Gastrocnemius medialis (tissue), 4 donors: Measurements from ENCODE around the gene EPB41L1.

Experiments
- CTCF ChIP-seq, 5 experiments: fragments of 450-650 bp in 3 of 5; fragments of 200-600 bp in 2 of 5; sonication (generic) in 2 of 5; IDR thresholded peaks in 4 of 5; conservative IDR thresholded peaks in 1 of 5; 1 replicate in 4 of 5; 2 replicates in 1 of 5; pipeline ENCODE4 v1.5.1; 2016 to 2019; ENCODE audit warnings: antibody characterized with exemption in 5 of 5, mild to moderate bottlenecking in 3 of 5, moderate library complexity in 3 of 5
- POLR2A ChIP-seq, 2 donors: fragments of 450-650 bp; IDR thresholded peaks; one replicate each; pipeline ENCODE4 v1.6.1; 2017; ENCODE audit warnings: antibody characterized with exemption in 2 of 2, mild to moderate bottlenecking in 2 of 2, moderate library complexity in 2 of 2

- no peak for TF ChIP-seq CTCF (IDR thresholded peaks at IDR 0.05 in 4 of 5, conservative IDR thresholded peaks at IDR 0.05 in 1 of 5)
- no peak for TF ChIP-seq POLR2A (IDR thresholded peaks at IDR 0.05)
Observed at GRCh38 chr20:36228770-36229169, 74.2 kb downstream of the EPB41L1 start.
